Ureter (tissue), 1 donor: ENCODE results near the gene SLC25A25. TPM values are rescaled to one million over a fixed set of nuclear protein-coding genes. Genes with fewer than 3 reads are reported as not detected.
A peak's percentile ranks its signal among the peaks of the same experiment; 100 is the strongest.
"Not testable (repeated sequence)": the region's sequence is repeated elsewhere in the genome, so short reads cannot be mapped to it uniquely, and the experiment has no call there.

ENCODE experiments used
- DNase-seq: peaks from one replicate; pipeline ENCODE4 v3.0.0-alpha.2; 2020; ENCODE audit warnings: low spot score
- total RNA-seq: library from RNA; stranded (reverse); gene quantifications from one replicate; pipeline ENCODE4 v1.2.4, GENCODE V29; 2023
- donor health status: DM: yes; HTN: yes; CAD: no.

SLC25A25 gene
- total RNA-seq, 1 donor from 2014 or later = 21.7 TPM

DNA sequence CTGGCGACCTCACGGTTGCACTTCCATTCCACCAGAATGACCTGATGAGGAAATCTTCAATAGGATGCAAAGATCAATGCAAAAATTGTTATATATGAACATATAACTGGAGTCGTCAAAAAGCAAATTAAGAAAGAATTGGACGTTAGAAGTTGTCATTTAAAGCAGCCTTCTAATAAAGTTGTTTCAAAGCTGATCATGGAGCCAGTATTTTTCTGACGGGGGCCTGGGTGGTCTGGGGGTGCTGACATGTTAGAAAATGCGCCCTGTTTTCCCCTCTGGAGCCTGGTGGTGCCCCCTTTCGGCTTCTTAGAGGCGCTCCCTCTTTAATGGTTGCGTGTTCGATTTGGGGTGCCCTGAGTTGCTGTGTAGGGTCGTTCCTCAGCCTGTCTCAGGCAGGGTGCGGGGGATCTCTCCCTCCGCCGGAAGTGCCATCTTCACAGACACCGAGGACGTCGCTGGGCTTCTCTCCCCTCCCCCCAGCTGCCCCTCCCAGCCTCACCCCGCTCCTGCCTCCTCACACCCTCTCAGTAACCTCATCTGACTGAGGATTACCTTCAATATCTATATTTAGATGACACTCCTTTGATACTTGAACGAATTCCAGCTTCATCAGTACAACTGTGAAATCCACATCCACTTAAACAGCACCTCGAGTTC lies 41.1 kb downstream of the SLC25A25 start:
- no peak for DNase-seq

DNA sequence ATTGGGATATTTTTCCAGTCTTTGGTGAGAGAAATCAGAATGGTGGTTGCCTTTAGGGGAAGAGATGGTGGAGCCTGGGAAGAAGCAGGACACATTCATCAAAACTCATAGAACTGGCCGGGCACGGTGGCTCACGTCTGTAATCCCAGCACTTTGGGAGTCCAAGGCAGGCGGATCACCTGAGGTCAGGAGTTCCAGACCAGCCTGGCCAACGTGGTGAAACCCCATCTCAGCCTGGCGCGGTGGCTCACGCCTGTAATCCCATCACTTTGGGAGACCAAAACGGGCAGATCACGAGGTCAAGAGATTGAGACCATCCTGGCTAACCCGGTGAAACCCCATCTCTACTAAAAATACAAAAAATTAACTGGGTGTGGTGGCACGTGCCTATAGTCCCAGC lies 43.7 kb downstream of the SLC25A25 start:
- DNase-seq = not testable (repeated sequence)

GRCh38 chr9:128113526-128114325 lies 45.7 kb downstream of the SLC25A25 start:
- DNase-seq = no peak

GRCh38 chr9:128114326-128115186 lies 46.5 kb downstream of the SLC25A25 start:
- no peak for DNase-seq

- peak; percentile 86 for DNase-seq
These were observed 47.4 kb downstream of the SLC25A25 start for GRCh38 chr9:128115187-128116103.

GRCh38 chr9:128116104-128117083 lies 48.4 kb downstream of the SLC25A25 start:
- no peak for DNase-seq

- DNase-seq = peak; percentile 95
These were observed 49.8 kb downstream of the SLC25A25 start for GRCh38 chr9:128117613-128118471.

GRCh38 chr9:128118472-128118857 lies 50.4 kb downstream of the SLC25A25 start:
- no peak for DNase-seq

DNA sequence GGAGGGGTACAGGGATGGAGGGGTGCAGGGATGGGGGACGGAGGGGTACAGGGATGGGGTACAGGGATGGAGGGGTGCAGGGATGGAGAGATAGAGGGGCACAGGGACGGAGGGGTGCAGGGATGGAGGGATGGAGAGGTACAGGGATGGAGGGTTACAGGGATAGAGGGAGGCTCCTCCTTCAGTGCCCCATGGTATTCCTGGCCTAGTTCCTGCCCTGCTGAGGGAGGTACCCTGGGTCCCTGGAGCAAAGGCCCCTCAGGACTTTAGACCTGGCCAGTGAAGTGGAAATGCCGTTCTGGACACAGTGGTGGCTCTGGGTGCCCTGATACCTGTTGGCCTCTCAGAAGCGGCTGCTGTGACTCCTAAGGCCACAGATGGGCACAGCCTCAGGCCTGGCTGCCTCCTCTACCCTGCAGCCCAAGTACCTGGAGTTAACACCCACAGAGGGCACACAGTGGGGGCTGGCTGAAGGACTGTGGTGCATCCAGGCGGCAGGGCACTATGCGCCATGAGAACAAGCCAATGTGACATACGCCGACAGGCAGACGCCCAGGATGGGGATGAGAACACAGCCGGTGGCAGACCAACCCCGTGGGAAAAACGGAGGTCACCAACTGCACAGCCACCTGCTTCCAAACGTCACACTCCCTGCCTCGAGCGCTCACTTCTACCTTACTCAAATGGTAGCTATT lies 51.1 kb downstream of the SLC25A25 start:
- DNase-seq = no peak

GRCh38 chr9:128120061-128120740 lies 52.2 kb downstream of the SLC25A25 start:
- DNase-seq = no peak

GRCh38 chr9:128120741-128121465 lies 52.9 kb downstream of the SLC25A25 start:
- no peak for DNase-seq

- DNase-seq = no peak
These were observed 53.4 kb downstream of the SLC25A25 start for GRCh38 chr9:128121466-128121810.

DNA sequence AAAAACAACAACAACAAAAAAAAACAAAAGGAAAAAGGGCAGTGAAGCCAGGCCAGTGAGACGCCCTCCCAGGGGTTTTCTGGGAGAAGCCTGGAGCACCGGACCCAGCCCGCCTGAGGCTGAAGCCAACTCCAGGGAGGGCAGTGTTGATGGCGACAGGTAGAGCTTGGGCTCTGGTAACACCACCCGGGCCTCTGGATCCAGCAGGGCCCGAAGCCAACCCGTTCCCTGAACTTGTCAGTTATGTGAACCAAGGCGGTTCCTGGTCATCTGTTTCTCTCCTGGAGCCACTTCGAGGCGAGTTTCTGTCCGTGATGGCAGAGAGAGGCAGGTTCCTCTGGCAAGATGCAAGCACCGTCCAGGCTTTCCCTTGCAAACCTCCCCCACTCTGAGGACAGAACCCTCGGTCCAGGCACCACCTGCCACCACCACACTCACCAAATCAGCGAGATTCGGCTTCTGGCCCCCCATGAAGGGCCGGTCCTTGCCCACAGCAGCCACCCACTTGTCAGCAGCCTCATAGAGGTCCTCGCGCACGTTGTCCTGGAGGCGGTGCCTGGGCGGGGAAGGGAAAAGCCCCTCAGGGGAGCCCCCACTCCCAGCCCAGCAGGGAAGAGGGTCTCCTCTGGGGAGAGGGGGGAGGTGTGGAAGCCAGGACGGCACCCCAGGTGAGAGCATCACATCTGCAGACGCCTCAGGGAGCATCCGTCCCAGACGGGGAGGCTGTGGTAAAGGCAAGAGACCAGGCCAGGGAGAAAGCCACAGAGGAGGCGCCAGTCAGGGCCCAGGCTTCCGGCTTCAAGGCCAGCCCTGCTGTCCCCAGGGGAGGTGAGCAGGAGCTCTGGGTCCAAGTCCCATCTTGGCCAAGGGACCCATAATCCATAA lies 54.1 kb downstream of the SLC25A25 start:
- no peak for DNase-seq

- DNase-seq = no peak
These were observed 54.8 kb downstream of the SLC25A25 start for GRCh38 chr9:128122809-128123175.

DNA sequence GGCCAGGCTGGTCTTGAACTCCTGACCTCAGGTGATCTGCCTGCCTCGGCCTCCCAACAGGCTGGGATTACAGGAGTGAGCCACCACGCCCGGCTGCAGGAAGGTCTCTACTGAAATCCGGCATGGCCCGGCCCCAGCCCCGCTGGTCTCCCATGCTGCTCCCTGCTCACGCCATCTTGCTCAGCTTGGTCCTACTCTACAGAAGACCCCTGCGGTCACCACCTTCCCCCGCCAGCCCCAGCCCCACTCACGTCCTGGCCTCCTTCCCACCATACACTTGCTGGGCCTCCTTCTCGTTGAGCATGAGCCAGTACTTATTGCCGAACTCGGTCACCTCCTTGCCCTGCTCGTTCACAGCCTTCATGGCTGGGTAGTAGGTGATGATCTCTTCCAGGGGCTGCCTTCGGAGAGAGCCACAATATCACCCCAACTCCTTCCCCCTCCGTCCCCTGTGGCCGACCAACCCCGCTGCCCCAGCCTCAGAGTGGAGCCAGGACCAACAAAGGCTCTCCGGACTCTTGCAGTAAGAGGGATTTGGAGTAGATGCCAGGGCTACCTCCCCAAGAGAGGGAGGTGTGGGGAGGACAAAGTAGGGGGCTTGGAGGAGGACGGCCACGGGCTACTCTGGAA lies 55.5 kb downstream of the SLC25A25 start:
- no peak for DNase-seq

DNA sequence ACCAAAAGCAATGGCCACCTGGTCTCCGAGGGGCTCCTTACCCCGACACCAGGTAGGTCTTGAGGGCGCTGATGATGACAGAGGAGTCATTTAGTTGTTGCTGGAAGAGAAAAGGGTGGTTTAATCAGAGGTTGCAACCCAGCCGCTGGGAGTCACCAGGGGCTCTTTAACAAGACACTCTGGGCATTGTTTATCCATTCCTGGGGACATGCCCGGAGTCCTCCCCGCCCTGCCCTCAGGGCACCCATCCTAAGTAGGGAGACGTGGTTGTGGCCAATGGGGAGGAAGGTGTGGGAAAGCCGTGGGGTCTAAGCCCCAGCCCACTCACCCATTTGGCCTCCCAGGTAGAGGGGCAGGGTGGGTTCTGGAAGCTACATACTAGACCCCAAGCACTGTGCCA lies 56.4 kb downstream of the SLC25A25 start:
- DNase-seq = no peak
